Testis (tissue), 2 donors: ENCODE data around the gene EVC.

ENCODE experiments used
- CTCF ChIP-seq, 3 experiments: fragments of 450-650 bp in 2 of 3; fragments of 200-600 bp in 1 of 3; sonication (generic) in 1 of 3; IDR thresholded peaks; one replicate each; pipeline ENCODE4 v1.5.1; 2016 to 2019; ENCODE audit warnings: antibody characterized with exemption in 3 of 3, mild to moderate bottlenecking in 2 of 3, moderate library complexity in 1 of 3
- POLR2A ChIP-seq: fragments of 450-650 bp; IDR thresholded peaks from one replicate; pipeline ENCODE4 v1.6.1; 2017; ENCODE audit warnings: antibody characterized with exemption, mild to moderate bottlenecking, moderate library complexity

GRCh38 chr4:5836943-5837342, 125.9 kb downstream of the EVC start:
- TF ChIP-seq CTCF (IDR thresholded peaks at IDR 0.05) (no peak), POLR2A (no peak)
